Measurements from ENCODE around the gene CDO1. TPM values are rescaled to one million over a fixed set of nuclear protein-coding genes. Genes with fewer than 3 reads are reported as not detected.

CDO1 gene
- total and polyA plus RNA-seq, 9 of the 15 experiments (the other 6 are each of a cell fraction or from before 2014, with no cell fraction given) = 0.16 to 0.22 TPM; not detected in 7

DNA sequence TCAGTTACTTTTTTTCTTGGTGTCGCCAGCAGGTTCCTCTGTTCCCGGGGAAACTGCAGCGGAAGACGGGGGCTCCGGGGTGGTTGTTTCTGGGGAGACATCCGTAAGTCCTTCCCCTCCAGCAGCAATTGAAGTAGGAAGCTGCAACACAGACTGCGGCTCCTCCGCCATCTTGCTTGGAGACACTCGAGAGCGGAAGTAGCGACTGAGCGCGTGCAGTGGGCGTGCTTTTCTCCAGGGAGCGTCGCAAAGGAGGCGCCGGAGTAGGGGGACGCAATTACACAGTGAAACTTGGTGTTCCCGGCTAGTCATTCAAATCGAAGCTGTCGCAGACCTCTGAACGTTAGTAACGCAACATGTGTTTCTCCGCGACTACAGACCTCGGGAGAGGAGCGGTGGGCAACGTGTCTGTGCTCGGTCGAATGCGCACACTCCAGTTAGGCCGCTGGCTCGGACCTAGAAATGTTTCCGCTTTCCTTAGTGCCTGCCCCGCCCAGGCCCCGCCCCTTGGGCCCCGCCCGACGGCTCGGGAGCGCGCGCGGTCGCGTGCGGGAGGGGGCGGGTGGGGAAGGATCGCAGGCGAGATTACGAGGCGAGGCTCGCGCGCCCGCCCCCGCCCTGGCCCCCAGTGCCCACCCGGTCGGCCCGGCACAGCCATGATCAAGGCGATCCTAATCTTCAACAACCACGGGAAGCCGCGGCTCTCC, 25.1 kb upstream of the CDO1 start, which contains the start of the genes AP3S1 and ATG12 (continued):
- TF ChIP-seq, protein P1, sequence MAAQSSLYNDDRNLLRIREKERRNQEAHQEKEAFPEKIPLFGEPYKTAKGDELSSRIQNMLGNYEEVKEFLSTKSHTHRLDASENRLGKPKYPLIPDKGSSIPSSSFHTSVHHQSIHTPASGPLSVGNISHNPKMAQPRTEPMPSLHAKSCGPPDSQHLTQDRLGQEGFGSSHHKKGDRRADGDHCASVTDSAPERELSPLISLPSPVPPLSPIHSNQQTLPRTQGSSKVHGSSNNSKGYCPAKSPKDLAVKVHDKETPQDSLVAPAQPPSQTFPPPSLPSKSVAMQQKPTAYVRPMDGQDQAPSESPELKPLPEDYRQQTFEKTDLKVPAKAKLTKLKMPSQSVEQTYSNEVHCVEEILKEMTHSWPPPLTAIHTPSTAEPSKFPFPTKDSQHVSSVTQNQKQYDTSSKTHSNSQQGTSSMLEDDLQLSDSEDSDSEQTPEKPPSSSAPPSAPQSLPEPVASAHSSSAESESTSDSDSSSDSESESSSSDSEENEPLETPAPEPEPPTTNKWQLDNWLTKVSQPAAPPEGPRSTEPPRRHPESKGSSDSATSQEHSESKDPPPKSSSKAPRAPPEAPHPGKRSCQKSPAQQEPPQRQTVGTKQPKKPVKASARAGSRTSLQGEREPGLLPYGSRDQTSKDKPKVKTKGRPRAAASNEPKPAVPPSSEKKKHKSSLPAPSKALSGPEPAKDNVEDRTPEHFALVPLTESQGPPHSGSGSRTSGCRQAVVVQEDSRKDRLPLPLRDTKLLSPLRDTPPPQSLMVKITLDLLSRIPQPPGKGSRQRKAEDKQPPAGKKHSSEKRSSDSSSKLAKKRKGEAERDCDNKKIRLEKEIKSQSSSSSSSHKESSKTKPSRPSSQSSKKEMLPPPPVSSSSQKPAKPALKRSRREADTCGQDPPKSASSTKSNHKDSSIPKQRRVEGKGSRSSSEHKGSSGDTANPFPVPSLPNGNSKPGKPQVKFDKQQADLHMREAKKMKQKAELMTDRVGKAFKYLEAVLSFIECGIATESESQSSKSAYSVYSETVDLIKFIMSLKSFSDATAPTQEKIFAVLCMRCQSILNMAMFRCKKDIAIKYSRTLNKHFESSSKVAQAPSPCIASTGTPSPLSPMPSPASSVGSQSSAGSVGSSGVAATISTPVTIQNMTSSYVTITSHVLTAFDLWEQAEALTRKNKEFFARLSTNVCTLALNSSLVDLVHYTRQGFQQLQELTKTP (IDR thresholded peaks at IDR 0.05; ENCODE audit: low read depth in 1 of 2, partially characterized antibody in 2 of 2) = peak in 1 of 2 experiments; percentile 70
- TF ChIP-seq, protein P2, sequence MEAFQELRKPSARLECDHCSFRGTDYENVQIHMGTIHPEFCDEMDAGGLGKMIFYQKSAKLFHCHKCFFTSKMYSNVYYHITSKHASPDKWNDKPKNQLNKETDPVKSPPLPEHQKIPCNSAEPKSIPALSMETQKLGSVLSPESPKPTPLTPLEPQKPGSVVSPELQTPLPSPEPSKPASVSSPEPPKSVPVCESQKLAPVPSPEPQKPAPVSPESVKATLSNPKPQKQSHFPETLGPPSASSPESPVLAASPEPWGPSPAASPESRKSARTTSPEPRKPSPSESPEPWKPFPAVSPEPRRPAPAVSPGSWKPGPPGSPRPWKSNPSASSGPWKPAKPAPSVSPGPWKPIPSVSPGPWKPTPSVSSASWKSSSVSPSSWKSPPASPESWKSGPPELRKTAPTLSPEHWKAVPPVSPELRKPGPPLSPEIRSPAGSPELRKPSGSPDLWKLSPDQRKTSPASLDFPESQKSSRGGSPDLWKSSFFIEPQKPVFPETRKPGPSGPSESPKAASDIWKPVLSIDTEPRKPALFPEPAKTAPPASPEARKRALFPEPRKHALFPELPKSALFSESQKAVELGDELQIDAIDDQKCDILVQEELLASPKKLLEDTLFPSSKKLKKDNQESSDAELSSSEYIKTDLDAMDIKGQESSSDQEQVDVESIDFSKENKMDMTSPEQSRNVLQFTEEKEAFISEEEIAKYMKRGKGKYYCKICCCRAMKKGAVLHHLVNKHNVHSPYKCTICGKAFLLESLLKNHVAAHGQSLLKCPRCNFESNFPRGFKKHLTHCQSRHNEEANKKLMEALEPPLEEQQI (IDR thresholded peaks at IDR 0.05) = peak; percentile 71
- TF ChIP-seq HOXB6 (CRISPR knock-in tag; IDR thresholded peaks at IDR 0.05; ENCODE audit: borderline replicate concordance) = no peak
- no peak for TF ChIP-seq BDP1 (IDR thresholded peaks at IDR 0.05; ENCODE audit: insufficient read depth, insufficient read length)
- TF ChIP-seq MAFF (IDR thresholded peaks at IDR 0.05; ENCODE audit: low read length) = no peak
- TF ChIP-seq HNRNPUL1 (IDR thresholded peaks at IDR 0.05; ENCODE audit: low read length) = no peak
- peak; percentile 92 for TF ChIP-seq SUPT5H (IDR thresholded peaks at IDR 0.05)
- TF ChIP-seq MEIS2 (IDR thresholded peaks at IDR 0.05; ENCODE audit: partially characterized antibody) = no peak
- no peak for TF ChIP-seq ZNF561 (CRISPR knock-in tag; conservative IDR thresholded peaks at IDR 0.05)
- TF ChIP-seq, protein P3, sequence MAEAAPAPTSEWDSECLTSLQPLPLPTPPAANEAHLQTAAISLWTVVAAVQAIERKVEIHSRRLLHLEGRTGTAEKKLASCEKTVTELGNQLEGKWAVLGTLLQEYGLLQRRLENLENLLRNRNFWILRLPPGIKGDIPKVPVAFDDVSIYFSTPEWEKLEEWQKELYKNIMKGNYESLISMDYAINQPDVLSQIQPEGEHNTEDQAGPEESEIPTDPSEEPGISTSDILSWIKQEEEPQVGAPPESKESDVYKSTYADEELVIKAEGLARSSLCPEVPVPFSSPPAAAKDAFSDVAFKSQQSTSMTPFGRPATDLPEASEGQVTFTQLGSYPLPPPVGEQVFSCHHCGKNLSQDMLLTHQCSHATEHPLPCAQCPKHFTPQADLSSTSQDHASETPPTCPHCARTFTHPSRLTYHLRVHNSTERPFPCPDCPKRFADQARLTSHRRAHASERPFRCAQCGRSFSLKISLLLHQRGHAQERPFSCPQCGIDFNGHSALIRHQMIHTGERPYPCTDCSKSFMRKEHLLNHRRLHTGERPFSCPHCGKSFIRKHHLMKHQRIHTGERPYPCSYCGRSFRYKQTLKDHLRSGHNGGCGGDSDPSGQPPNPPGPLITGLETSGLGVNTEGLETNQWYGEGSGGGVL (CRISPR knock-in tag; IDR thresholded peaks at IDR 0.05) = no peak
- no peak for TF ChIP-seq RFX5 (IDR thresholded peaks at IDR 0.05; ENCODE audit: low read depth, low read length)
